ENCODE measurements around the gene KCTD17.

The KCTD17 gene

GRCh38 chr22:37054056-37054395 is 2.5 kb downstream of the KCTD17 start:
- CTCF ChIA-PET = no interaction called here
- TF ChIP-seq ZNF384 (IDR thresholded peaks at IDR 0.05) (no peak), SP1 (IDR thresholded peaks at IDR 0.05) (no peak), PKNOX1 (IDR thresholded peaks at IDR 0.05) (no peak), HDGF (IDR thresholded peaks at IDR 0.05; ENCODE audit: borderline replicate concordance) (no peak), TARDBP (IDR thresholded peaks at IDR 0.05) (no peak), ARNT (IDR thresholded peaks at IDR 0.05) (no peak), FOXA1 (IDR thresholded peaks at IDR 0.05) (no peak), FOXM1 (IDR thresholded peaks at IDR 0.05; ENCODE audit: borderline replicate concordance) (no peak), BHLHE40 (IDR thresholded peaks at IDR 0.05; ENCODE audit: borderline replicate concordance) (no peak), ELF4 (IDR thresholded peaks at IDR 0.05) (no peak), SUZ12 (IDR thresholded peaks at IDR 0.05) (no peak), CTBP1 (IDR thresholded peaks at IDR 0.05; ENCODE audit: borderline replicate concordance) (no peak), L3MBTL2 (conservative IDR thresholded peaks at IDR 0.05) (no peak), FOXK2 (IDR thresholded peaks at IDR 0.05) (no peak), NFRKB (IDR thresholded peaks at IDR 0.05) (no peak), LEF1 (IDR thresholded peaks at IDR 0.05; ENCODE audit: borderline replicate concordance) (no peak)
- DNase-seq (ENCODE audit: extremely low spot score) = no peak
- POLR2A ChIA-PET = no interaction called here

GRCh38 chr22:37054600-37055365 is 3.2 kb downstream of the KCTD17 start:
- ChIA-PET POLR2A (interaction anchor here (1.1 kb wide), 1 partner anchor 36 kb away, joined by 3 read pairs; no protein-coding TSS in a partner anchor), CTCF (interaction anchor here (1.1 kb wide), 1 partner anchor 9 kb away, joined by 4 read pairs; no protein-coding TSS in a partner anchor)
- TF ChIP-seq NFRKB (IDR thresholded peaks at IDR 0.05) (no peak), PKNOX1 (IDR thresholded peaks at IDR 0.05) (no peak), SP1 (IDR thresholded peaks at IDR 0.05) (no peak)
- no peak for DNase-seq (ENCODE audit: extremely low spot score)

GRCh38 chr22:37056246-37056645 is 4.7 kb downstream of the KCTD17 start:
- TF ChIP-seq FOXA1 (IDR thresholded peaks at IDR 0.05) (no peak), FOXK2 (IDR thresholded peaks at IDR 0.05) (no peak), SUZ12 (IDR thresholded peaks at IDR 0.05) (no peak), ZNF384 (IDR thresholded peaks at IDR 0.05) (no peak), TARDBP (IDR thresholded peaks at IDR 0.05) (no peak), BHLHE40 (IDR thresholded peaks at IDR 0.05; ENCODE audit: borderline replicate concordance) (no peak), NFRKB (IDR thresholded peaks at IDR 0.05) (no peak), L3MBTL2 (conservative IDR thresholded peaks at IDR 0.05) (no peak), ARNT (IDR thresholded peaks at IDR 0.05) (no peak), PKNOX1 (IDR thresholded peaks at IDR 0.05) (no peak), HDGF (IDR thresholded peaks at IDR 0.05; ENCODE audit: borderline replicate concordance) (no peak), ELF4 (IDR thresholded peaks at IDR 0.05) (no peak), FOXM1 (IDR thresholded peaks at IDR 0.05; ENCODE audit: borderline replicate concordance) (no peak), CTBP1 (IDR thresholded peaks at IDR 0.05; ENCODE audit: borderline replicate concordance) (no peak)
- ChIA-PET CTCF (no interaction called here), POLR2A (no interaction called here)
- no peak for DNase-seq (ENCODE audit: extremely low spot score)

- ChIA-PET CTCF (no interaction called here), POLR2A (no interaction called here)
- DNase-seq (ENCODE audit: extremely low spot score) = no peak
- no peak for TF ChIP-seq LEF1 (IDR thresholded peaks at IDR 0.05; ENCODE audit: borderline replicate concordance)
- TF ChIP-seq CTBP1 (IDR thresholded peaks at IDR 0.05; ENCODE audit: borderline replicate concordance) = no peak
- no peak for TF ChIP-seq SUZ12 (IDR thresholded peaks at IDR 0.05)
- TF ChIP-seq FOXM1 (IDR thresholded peaks at IDR 0.05; ENCODE audit: borderline replicate concordance) = no peak
- no peak for TF ChIP-seq NFRKB (IDR thresholded peaks at IDR 0.05)
- TF ChIP-seq L3MBTL2 (conservative IDR thresholded peaks at IDR 0.05) = no peak
- no peak for TF ChIP-seq ARNT (IDR thresholded peaks at IDR 0.05)
- TF ChIP-seq BHLHE40 (IDR thresholded peaks at IDR 0.05; ENCODE audit: borderline replicate concordance) = no peak
- TF ChIP-seq HDGF (IDR thresholded peaks at IDR 0.05; ENCODE audit: borderline replicate concordance) = no peak
- TF ChIP-seq TARDBP (IDR thresholded peaks at IDR 0.05) = no peak
- TF ChIP-seq ZNF384 (IDR thresholded peaks at IDR 0.05) = no peak
- no peak for TF ChIP-seq FOXK2 (IDR thresholded peaks at IDR 0.05)
Observed at GRCh38 chr22:37057226-37057625, 5.7 kb downstream of the KCTD17 start.

GRCh38 chr22:37057796-37058510 is 6.4 kb downstream of the KCTD17 start:
- ChIA-PET CTCF (no interaction called here), POLR2A (no interaction called here)
- DNase-seq (ENCODE audit: extremely low spot score) = no peak
- TF ChIP-seq TARDBP (IDR thresholded peaks at IDR 0.05) = no peak
- no peak for TF ChIP-seq ZNF384 (IDR thresholded peaks at IDR 0.05)
- TF ChIP-seq ARNT (IDR thresholded peaks at IDR 0.05) = no peak
- TF ChIP-seq SP1 (IDR thresholded peaks at IDR 0.05) = no peak
- no peak for TF ChIP-seq PKNOX1 (IDR thresholded peaks at IDR 0.05)
- no peak for TF ChIP-seq SUZ12 (IDR thresholded peaks at IDR 0.05)
- TF ChIP-seq ELF4 (IDR thresholded peaks at IDR 0.05) = no peak
- no peak for TF ChIP-seq HDGF (IDR thresholded peaks at IDR 0.05; ENCODE audit: borderline replicate concordance)

Measured in HEK293T (cell line).